Peyer's patch (tissue), 4 donors: ENCODE data around the gene RNF214. TPM values are rescaled to one million over a fixed set of nuclear protein-coding genes. Genes with fewer than 3 reads are reported as not detected.
"Not testable (repeated sequence)": the region's sequence is repeated elsewhere in the genome, so short reads cannot be mapped to it uniquely, and the experiment has no call there.

Source experiments
- DNase-seq, 3 donors: peaks; one replicate each; pipeline ENCODE4 v3.0.0-alpha.2; 2017 to 2019
- H3K27ac ChIP-seq, 4 donors: fragments of 200-600 bp; sonication (generic); one replicate each; pipeline ENCODE4 v1.5.1; 2016 to 2019
- H3K27me3 ChIP-seq, 2 donors: fragments of 200-600 bp; sonication (generic); one replicate each; pipeline ENCODE4 v1.5.1; 2019
- H3K36me3 ChIP-seq, 3 donors: fragments of 200-600 bp; sonication (generic); one replicate each; pipeline ENCODE4 v1.5.1; 2016 to 2019
- H3K4me1 ChIP-seq, 4 donors: fragments of 200-600 bp; sonication (generic); one replicate each; pipeline ENCODE4 v1.5.1; 2016 to 2019
- H3K4me3 ChIP-seq, 4 donors: fragments of 200-600 bp; sonication (generic); 1 replicate in 3 of 4; 2 replicates in 1 of 4; pipeline ENCODE4 v1.5.1; 2016 to 2019; ENCODE audit warnings: mild to moderate bottlenecking in 1 of 4
- H3K9me3 ChIP-seq, 4 donors: fragments of 200-600 bp; sonication (generic); one replicate each; pipeline ENCODE4 v1.5.1; 2016 to 2019; ENCODE audit warnings: mild to moderate bottlenecking in 1 of 4
- POLR2A ChIP-seq, 2 donors: fragments of 450-650 bp; IDR thresholded peaks; one replicate each; pipeline ENCODE4 v1.5.1; 2017; ENCODE audit warnings: antibody characterized with exemption in 2 of 2, mild to moderate bottlenecking in 2 of 2, moderate library complexity in 2 of 2
- total RNA-seq, 4 donors: library from RNA; depleted of rRNA; stranded (reverse); fragments of >200 nt; gene quantifications; one replicate each; pipeline ENCODE4 v1.1.0, GENCODE V29; 2016
- TF ChIP-seq, protein P1 (sequence below), 6 experiments: fragments of 450-650 bp in 4 of 6; fragments of 200-600 bp in 2 of 6; sonication (generic) in 1 of 6; IDR thresholded peaks; one replicate each; pipeline ENCODE4 v1.5.1; 2017 to 2019; ENCODE audit warnings: antibody characterized with exemption in 6 of 6, mild to moderate bottlenecking in 3 of 6, moderate library complexity in 1 of 6

RNF214 gene
- total RNA-seq, 4 donors from 2014 or later = 10.2 to 32.2 (median 13.4) TPM

DNA sequence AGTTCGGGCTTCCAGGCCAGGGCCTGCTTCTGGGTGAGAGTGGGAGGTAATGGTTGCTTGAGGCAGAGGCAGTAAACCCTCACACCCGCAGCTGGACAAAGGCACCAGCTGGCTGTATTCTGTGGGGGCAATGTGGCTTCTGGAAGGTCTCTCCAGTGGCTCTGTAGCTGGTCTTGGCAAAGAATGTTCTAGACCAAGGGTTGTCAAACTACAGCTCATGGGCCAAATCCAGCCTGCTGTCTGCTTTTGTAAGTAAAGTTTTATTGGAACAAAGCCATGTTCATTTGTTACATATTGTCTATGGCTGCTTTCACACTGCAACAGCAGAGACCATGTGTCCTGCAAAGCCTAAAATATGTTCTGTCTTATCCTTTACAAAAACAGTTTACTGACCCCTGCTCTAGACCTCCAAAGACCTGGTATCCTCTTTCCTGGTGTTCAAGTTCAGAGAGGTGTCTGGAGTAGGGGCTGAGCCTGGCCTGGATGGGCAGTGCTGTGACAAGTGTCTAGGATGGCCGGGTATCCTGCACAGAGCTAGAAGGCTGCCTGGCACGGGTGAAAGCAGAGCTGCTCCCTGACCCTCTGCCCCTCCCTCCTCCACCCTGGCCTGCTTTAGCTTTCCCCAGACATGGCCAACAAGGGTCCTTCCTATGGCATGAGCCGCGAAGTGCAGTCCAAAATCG is 29.9 kb upstream of the RNF214 start:
- no peaks in the 10 kb centered on the region for H3K9me3 ChIP-seq
- peaks cover 0 to 14% (median 0%) of the 10 kb centered on the region in 4 donors for H3K4me1 ChIP-seq
- peak overlapping the region; percentile 62 to 89 (median 76) for H3K27ac ChIP-seq
- peak overlapping the region in 2 of 4 donors; percentile 18 to 44 for H3K4me3 ChIP-seq
- H3K36me3 ChIP-seq = peaks cover 0 to 34% (median 0%) of the 10 kb centered on the region in 3 donors
- TF ChIP-seq POLR2A (IDR thresholded peaks at IDR 0.05) = no peak
- TF ChIP-seq, protein P1, sequence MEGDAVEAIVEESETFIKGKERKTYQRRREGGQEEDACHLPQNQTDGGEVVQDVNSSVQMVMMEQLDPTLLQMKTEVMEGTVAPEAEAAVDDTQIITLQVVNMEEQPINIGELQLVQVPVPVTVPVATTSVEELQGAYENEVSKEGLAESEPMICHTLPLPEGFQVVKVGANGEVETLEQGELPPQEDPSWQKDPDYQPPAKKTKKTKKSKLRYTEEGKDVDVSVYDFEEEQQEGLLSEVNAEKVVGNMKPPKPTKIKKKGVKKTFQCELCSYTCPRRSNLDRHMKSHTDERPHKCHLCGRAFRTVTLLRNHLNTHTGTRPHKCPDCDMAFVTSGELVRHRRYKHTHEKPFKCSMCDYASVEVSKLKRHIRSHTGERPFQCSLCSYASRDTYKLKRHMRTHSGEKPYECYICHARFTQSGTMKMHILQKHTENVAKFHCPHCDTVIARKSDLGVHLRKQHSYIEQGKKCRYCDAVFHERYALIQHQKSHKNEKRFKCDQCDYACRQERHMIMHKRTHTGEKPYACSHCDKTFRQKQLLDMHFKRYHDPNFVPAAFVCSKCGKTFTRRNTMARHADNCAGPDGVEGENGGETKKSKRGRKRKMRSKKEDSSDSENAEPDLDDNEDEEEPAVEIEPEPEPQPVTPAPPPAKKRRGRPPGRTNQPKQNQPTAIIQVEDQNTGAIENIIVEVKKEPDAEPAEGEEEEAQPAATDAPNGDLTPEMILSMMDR (IDR thresholded peaks at IDR 0.05) = no peak
- no peaks in the 10 kb centered on the region for H3K27me3 ChIP-seq
- no peak for DNase-seq

- Histone ChIP-seq H3K27ac (peak overlapping the region; percentile 22 to 89 (median 70)), H3K27me3 (no peaks in the 10 kb centered on the region), H3K9me3 (no peaks in the 10 kb centered on the region), H3K4me3 (peak overlapping the region in 2 of 4 donors; percentile 18 to 44), H3K4me1 (peaks cover 0 to 9% (median 0%) of the 10 kb centered on the region in 4 donors), H3K36me3 (peaks cover 0 to 29% (median 0%) of the 10 kb centered on the region in 3 donors)
- TF ChIP-seq, protein P1 (IDR thresholded peaks at IDR 0.05) = no peak
- TF ChIP-seq POLR2A (IDR thresholded peaks at IDR 0.05) = no peak
- no peak for DNase-seq
Measured at GRCh38 chr11:117203069-117203407, 29.4 kb upstream of the RNF214 start.

DNA sequence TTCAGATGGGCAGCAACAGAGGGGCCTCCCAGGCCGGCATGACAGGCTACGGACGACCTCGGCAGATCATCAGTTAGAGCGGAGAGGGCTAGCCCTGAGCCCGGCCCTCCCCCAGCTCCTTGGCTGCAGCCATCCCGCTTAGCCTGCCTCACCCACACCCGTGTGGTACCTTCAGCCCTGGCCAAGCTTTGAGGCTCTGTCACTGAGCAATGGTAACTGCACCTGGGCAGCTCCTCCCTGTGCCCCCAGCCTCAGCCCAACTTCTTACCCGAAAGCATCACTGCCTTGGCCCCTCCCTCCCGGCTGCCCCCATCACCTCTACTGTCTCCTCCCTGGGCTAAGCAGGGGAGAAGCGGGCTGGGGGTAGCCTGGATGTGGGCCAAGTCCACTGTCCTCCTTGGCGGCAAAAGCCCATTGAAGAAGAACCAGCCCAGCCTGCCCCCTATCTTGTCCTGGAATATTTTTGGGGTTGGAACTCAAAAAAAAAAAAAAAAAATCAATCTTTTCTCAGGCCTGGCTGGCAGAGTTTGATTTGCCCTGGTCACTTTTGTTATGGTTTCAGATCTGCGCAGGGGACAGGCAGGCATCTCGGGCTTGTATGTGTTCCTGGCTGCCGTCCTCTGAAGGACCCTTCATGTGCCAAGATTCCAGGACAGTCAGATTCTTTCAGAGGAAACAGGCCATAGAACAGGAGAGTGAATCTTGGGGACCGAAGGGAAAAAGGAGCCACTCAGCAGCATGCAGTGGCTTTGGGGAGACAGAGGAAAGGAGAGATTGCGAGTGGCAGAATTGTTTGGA is 28.0 kb upstream of the RNF214 start:
- no peak for DNase-seq
- no peak for TF ChIP-seq POLR2A (IDR thresholded peaks at IDR 0.05)
- TF ChIP-seq, protein P1 (IDR thresholded peaks at IDR 0.05) = no peak
- Histone ChIP-seq H3K36me3 (peaks cover 0 to 30% (median 0%) of the 10 kb centered on the region in 3 donors), H3K4me1 (no peaks in the 10 kb centered on the region), H3K4me3 (peak overlapping the region in 1 of 4 donors; percentile 44), H3K27me3 (no peaks in the 10 kb centered on the region), H3K27ac (peak overlapping the region in 3 of 4 donors; percentile 3 to 89 (median 25)), H3K9me3 (no peaks in the 10 kb centered on the region)

DNA sequence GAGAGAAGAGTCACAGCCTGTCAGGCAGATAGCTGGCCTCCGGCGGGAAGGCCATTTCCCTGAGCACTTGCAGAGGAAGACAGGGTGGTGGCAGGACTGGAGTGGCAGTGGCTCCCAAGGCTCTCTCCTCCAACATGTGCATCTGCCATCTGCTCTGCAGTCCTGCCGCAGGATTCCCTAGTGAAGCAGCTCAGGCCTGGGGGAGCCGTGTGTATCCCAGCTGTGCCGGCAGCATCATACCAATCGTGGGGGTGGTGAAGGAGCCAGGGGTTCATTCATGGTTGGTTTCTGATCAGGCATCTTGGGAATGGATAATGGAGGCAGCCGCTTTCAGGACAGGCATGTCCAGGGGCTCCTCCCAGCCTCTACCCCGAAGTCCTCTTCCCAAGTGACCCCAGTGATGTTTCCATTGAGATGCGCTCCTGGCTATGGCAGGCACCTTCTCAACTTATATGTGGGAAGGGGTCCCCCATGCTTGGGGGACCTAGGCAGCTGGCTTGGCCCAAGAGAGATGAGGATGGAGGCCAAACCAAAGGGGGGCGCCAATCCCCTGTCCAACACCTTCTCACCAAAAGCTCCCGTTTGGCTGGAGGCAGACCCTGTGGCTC is 27.2 kb upstream of the RNF214 start:
- Histone ChIP-seq H3K27ac (peak overlapping the region in 2 of 4 donors; percentile 4 to 89), H3K27me3 (no peaks in the 10 kb centered on the region), H3K4me1 (no peaks in the 10 kb centered on the region), H3K4me3 (no peak overlapping the region), H3K9me3 (no peaks in the 10 kb centered on the region), H3K36me3 (peaks cover 0 to 37% (median 0%) of the 10 kb centered on the region in 3 donors)
- no peak for DNase-seq
- TF ChIP-seq, protein P1 (IDR thresholded peaks at IDR 0.05) = no peak
- TF ChIP-seq POLR2A (IDR thresholded peaks at IDR 0.05) = no peak

DNA sequence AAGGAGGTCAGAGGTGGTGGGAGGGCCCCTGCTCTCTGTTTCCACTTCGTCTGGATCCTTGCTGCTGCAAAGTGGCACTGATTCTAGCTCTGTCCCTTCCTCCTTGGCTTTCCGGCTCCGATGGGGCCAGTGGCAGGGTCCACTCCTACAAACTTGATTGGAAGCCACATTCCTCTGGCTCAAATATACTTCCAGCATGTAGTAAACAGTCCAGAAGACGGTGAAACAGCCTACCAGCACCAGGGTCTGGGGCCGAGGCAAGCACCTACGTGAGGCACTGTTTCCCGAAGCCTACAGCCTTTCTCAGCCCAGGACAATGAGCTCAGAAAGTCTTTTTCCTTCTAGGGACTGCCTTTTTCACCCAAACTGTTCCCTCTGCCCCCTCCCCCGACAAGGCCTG is 26.4 kb upstream of the RNF214 start:
- H3K4me1 ChIP-seq, H3K4me3 ChIP-seq, DNase-seq, H3K9me3 ChIP-seq, H3K27me3 ChIP-seq: not testable (repeated sequence)
- peaks cover 0 to 44% (median 0%) of the 10 kb centered on the region in 3 donors for H3K36me3 ChIP-seq
- peak overlapping the region in 1 of 4 donors; percentile 61 for H3K27ac ChIP-seq

- not testable (repeated sequence) for H3K27ac ChIP-seq, H3K9me3 ChIP-seq, H3K4me1 ChIP-seq, H3K4me3 ChIP-seq, H3K27me3 ChIP-seq, DNase-seq
- H3K36me3 ChIP-seq = peaks cover 0 to 46% (median 0%) of the 10 kb centered on the region in 3 donors
Measured at GRCh38 chr11:117206859-117207258, 25.6 kb upstream of the RNF214 start.

- not testable (repeated sequence) for DNase-seq, H3K4me1 ChIP-seq, H3K9me3 ChIP-seq, H3K4me3 ChIP-seq, H3K27ac ChIP-seq, H3K27me3 ChIP-seq
- peaks cover 0 to 48% (median 0%) of the 10 kb centered on the region in 3 donors for H3K36me3 ChIP-seq
Measured at GRCh38 chr11:117207481-117207880, 25.0 kb upstream of the RNF214 start.

DNA sequence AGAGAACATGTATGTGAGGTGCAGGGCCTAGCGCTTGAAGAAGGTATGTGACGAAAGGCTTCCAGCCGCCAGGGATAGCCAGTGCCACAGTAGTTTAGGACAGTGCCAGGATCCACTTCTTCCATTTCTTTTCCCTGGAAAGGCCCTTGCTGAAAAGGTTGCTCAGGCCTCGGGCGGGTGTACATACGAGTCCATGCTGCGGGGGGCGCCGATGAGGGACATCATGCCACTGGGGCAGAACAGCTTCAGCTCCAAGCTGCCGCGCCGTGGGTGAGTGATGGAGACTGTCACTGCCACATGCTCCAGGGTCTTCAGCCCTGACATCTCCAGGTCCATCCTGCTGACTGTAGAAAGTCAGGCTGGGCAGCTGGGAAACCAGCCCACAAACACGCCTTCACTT is 23.8 kb upstream of the RNF214 start:
- H3K27ac ChIP-seq, H3K27me3 ChIP-seq, DNase-seq, H3K9me3 ChIP-seq, H3K4me3 ChIP-seq, H3K4me1 ChIP-seq: not testable (repeated sequence)
- H3K36me3 ChIP-seq = peaks cover 0 to 52% (median 0%) of the 10 kb centered on the region in 3 donors

DNA sequence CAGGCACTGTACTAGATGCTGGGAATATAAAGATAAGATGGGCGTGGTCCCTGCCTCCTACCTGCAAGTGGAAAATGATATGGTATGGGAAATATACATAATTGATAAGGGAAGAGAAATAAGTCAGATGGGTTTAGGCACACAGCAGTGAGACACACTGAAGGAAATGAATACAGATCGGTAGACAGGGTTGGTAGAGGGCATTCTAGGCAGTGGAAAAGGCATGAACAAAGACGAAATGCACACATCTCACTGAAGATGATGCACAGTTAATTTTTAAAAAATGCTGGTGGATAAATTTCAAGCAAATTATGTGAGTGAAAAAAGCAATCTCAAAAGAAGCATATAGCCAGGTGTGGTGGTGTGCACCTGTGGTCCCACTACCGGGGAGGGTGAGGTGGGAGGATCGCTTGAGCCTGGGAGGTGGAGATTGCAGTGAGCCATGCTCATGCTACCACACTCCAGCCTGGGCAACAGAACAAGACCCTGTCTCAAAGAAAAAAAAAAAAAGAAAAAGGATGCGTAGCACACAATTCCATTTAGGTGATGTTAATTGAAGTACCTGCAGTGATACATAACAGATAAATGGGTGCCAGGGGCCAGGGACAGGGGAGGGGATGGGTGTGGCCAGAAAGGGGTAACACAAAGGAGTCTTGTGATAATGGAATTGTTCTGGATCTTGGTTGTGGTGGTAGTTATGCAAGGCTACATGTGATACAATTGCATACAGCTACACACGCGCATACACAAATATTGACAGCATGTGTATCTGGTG is 22.9 kb upstream of the RNF214 start:
- not testable (repeated sequence) for H3K9me3 ChIP-seq, DNase-seq, H3K27me3 ChIP-seq, H3K4me1 ChIP-seq, H3K4me3 ChIP-seq, H3K27ac ChIP-seq
- H3K36me3 ChIP-seq = peaks cover 0 to 51% (median 0%) of the 10 kb centered on the region in 3 donors
